Erythroblast (primary cell): Measurements from ENCODE around the gene ANKRD44.

Experiments
- DNase-seq, 2 experiments: peaks; one replicate each; lab custom pipeline; 2025; lab: John Stamatoyannopoulos, UW
- GATA1 ChIP-seq: IDR thresholded peaks from 2 replicates; pipeline ENCODE4 v1.6.1; 2011; ENCODE audit warnings: low read depth, mild to moderate bottlenecking, control low read depth, low read length, moderate library complexity
- POLR2A ChIP-seq: IDR thresholded peaks from 2 replicates; pipeline ENCODE4 v1.6.1; 2011; ENCODE audit warnings: mild to moderate bottlenecking, low read length

The ANKRD44 gene

GRCh38 chr2:197085665-197086064 lies 224.9 kb downstream of the ANKRD44 start:
- TF ChIP-seq GATA1 (no peak), POLR2A (no peak)
- no peak for DNase-seq

GRCh38 chr2:197081294-197081693 lies 229.3 kb downstream of the ANKRD44 start:
- DNase-seq: no peak
- TF ChIP-seq POLR2A (no peak), GATA1 (no peak)

DNA sequence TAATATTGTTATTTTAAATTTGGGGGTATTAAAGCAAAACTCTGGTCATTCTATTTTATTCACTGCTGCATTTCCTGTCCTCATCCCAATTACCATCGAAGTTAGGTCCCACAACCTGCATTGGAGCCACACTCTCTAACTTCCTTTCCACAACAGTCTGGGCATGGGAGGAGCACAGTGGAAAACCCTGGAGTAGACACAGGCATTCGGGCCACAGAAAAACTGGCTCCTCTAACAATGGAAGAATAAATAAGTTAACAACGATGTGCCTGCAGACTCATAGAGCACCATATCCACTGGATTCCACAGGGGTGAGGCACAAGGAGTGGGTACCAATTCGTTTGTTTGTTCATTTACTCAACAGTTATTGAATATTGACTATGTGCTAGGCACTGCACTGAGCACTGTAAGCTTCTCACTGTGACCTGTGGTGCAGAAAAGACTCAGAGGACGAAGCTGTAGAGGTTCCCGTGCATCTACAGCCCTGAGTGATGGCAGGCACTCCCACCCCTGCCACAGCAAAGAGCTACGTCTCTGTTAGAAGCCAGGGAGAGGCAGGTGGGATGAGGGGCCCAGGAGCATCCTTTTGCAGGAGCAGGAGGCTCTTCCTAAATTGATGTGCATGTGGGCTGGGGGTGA lies 229.9 kb downstream of the ANKRD44 start:
- DNase-seq: no peak
- TF ChIP-seq GATA1 (no peak), POLR2A (no peak)

DNA sequence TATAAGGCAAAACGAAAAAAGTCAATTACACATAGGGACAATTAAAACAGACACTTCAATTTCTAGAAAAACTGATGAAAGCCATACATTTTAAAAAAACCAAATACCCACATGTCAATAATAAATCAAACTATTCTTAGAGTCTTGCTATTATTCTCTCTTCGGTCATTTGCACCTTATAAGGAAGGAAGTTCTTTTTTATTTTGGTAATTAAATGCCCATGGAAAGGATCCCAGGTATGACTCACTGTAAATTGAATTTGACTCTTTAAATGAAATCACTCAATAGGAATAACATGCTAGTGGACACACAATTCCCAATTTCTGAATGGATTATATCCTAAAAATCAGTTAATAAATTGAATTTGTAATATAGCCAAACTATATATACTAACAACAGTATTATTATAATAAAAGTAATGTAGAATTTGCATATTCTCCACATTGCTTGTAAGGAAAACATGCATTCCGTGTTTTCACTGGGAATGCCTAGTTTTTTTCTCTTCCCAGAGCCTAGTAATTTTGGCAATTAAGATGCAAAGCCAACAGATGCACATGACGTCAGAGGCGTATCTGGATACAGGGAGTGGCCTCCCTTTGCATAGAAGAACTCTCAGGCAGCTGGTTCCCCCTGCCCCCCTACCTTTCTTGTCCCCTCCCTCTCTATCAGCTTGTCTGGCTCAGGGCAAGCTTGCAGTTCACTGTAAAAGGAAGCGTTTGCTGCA lies 230.6 kb downstream of the ANKRD44 start:
- no peak for DNase-seq
- TF ChIP-seq POLR2A (no peak), GATA1 (no peak)

- TF ChIP-seq POLR2A (no peak), GATA1 (no peak)
Measured at GRCh38 chr2:197079414-197079813, 231.2 kb downstream of the ANKRD44 start.

GRCh38 chr2:197078535-197078934 lies 232.0 kb downstream of the ANKRD44 start:
- no peak for TF ChIP-seq GATA1
- no peak for TF ChIP-seq POLR2A
- DNase-seq: no peak

More at GRCh38 chr2:197079414-197079813, 231.2 kb downstream of the ANKRD44 start:
- DNase-seq: no peak

DNA sequence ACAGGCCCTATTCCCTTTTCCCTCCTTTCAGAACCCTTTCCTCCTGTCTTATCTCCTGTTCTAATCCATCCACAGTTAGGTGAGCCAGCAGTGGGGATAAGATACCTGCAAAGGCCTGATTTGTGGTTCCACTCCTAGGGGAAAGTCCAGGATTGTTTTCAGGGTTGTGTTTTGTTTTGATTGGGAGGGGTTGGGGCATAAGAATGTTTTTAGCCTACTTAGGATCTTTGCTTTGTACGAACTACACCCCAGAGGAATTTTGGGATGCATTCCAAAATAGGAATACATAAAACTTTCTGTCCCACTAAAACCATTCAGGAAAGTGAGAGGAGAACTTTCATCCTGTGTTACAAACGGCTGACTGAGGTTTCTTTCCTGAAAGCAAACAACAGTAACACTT lies 233.2 kb downstream of the ANKRD44 start:
- TF ChIP-seq POLR2A: no peak
- TF ChIP-seq GATA1: no peak
- no peak for DNase-seq

- TF ChIP-seq GATA1: no peak
- TF ChIP-seq POLR2A: no peak
- DNase-seq: no peak
Measured at GRCh38 chr2:197076652-197077051, 233.9 kb downstream of the ANKRD44 start.

- TF ChIP-seq GATA1 (no peak), POLR2A (no peak)
Measured at GRCh38 chr2:197075754-197076337, 234.7 kb downstream of the ANKRD44 start.

GRCh38 chr2:197075281-197075680 lies 235.3 kb downstream of the ANKRD44 start:
- no peak for TF ChIP-seq POLR2A
- no peak for TF ChIP-seq GATA1
- DNase-seq: no peak

More at GRCh38 chr2:197075754-197076337, 234.7 kb downstream of the ANKRD44 start:
- peak; percentile 14 to 50 for DNase-seq

- TF ChIP-seq POLR2A (no peak), GATA1 (no peak)
- no peak for DNase-seq
Measured at GRCh38 chr2:197073701-197074433, 236.7 kb downstream of the ANKRD44 start.

GRCh38 chr2:197073270-197073669 lies 237.3 kb downstream of the ANKRD44 start:
- TF ChIP-seq GATA1: no peak
- TF ChIP-seq POLR2A: no peak
- DNase-seq: no peak

- DNase-seq: no peak
- no peak for TF ChIP-seq POLR2A
- TF ChIP-seq GATA1: no peak
Measured at GRCh38 chr2:197072533-197072932, 238.0 kb downstream of the ANKRD44 start.

DNA sequence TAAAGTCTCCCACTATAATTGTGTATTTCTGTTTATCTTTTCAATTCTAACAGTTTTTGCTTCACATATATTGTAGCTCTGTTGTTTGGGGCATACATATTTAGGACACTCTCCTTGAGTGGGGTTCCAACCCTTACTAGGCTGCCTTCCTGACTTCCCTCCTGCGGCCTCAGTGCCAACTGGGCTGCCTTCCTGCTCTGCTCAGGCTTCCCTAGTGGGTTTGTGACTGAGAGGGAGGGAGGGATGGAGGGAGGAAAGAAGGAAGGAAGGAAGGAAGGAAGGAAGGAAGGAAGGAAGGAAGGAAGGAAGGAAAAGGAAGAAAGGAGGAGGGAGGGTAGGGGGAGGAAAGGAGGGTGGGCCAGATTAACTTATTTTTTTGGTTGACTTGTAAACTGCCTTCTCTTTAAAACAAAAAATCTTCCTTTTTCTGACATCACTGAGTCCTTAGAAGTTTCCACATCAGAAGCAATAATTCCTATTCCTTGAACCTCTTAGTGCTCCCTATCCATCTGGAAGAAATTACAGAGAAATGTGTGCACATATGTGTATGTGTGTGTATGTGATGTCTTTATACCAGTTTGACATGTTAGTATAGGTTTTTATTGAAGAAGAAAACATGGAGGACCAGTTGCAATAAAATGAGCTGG lies 238.7 kb downstream of the ANKRD44 start:
- DNase-seq: no peak
- TF ChIP-seq GATA1: no peak
- no peak for TF ChIP-seq POLR2A
